Measurements from ENCODE around the gene KLLN. TPM values are rescaled to one million over a fixed set of nuclear protein-coding genes. Genes with fewer than 3 reads are reported as not detected.
"Not testable (repeated sequence)": the region's sequence is repeated elsewhere in the genome, so short reads cannot be mapped to it uniquely, and the experiment has no call there.

KLLN gene
- total and polyA plus RNA-seq, 12 donors, result 0.24 to 1.5 (median 0.82) TPM

DNA sequence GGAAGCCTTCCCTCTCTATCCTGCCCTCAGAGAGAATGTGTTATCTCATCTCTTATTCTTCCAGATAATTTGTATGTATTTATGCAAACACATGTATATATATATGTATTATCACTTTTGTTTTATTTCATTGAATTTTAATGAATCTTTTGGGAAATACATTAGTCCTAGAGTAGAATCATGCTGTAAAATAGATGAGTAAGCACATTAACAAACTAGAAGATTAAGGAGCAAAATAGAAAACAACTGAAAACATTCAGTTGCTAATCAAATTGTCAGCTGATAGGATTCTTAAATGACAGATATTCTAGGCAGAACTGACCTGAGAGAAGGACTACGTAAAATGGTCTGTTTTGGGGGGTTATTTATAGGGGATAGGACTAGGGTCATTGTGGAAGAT lies 11.2 kb downstream of the KLLN start:
- Histone ChIP-seq H3K4me1 (replicated peaks in 1 of 2) (no peaks in the 10 kb centered on the region), H3K36me3 (replicated peaks in 1 of 2) (no peaks in the 10 kb centered on the region), H3K27ac (no peak overlapping the region), H3K9me3 (replicated peaks in 1 of 3) (no peaks in the 10 kb centered on the region), H3K4me3 (no peak overlapping the region), H3K27me3 (no peaks in the 10 kb centered on the region)
- TF ChIP-seq POLR2A (IDR thresholded peaks at IDR 0.05), result no peak
- TF ChIP-seq, protein P1, sequence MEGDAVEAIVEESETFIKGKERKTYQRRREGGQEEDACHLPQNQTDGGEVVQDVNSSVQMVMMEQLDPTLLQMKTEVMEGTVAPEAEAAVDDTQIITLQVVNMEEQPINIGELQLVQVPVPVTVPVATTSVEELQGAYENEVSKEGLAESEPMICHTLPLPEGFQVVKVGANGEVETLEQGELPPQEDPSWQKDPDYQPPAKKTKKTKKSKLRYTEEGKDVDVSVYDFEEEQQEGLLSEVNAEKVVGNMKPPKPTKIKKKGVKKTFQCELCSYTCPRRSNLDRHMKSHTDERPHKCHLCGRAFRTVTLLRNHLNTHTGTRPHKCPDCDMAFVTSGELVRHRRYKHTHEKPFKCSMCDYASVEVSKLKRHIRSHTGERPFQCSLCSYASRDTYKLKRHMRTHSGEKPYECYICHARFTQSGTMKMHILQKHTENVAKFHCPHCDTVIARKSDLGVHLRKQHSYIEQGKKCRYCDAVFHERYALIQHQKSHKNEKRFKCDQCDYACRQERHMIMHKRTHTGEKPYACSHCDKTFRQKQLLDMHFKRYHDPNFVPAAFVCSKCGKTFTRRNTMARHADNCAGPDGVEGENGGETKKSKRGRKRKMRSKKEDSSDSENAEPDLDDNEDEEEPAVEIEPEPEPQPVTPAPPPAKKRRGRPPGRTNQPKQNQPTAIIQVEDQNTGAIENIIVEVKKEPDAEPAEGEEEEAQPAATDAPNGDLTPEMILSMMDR (IDR thresholded peaks at IDR 0.05), result no peak
- no peak for DNase-seq
- 81 to 100% (median 86%) methylated on average over 1 of the region's 1 CpG for WGBS, 4 donors
- intact Hi-C loops (cut with DNase I), result loop anchor here in 1 of 2 donors (5.0 kb wide), 2 partner anchors 260 to 700 kb away; no protein-coding TSS in a partner anchor

DNA sequence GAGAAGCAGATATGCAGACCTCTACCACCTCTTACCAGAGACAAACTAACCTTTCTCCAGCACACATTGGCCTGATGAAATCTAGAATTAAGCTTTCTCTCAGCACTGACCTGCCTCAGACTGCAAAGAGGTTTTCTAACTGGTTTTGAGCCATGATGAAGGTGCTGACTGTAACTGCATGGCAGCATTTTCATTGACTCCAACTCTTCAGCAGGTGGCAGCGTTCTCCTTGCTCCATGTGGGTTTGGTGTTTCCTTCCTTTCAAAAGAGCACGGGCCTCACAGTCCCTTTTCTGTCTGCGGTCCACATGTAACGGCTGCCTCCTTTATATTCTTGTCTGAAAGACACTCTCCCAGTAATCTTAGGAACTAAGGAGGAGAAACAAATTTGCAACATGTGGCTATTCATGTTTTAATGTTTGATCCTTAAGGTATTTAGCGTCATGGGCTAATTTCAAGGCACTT lies 12.6 kb downstream of the KLLN start:
- H3K27me3 ChIP-seq, result no peaks in the 10 kb centered on the region
- DNase-seq, result peak; percentile 55 to 87 (median 76)
- TF ChIP-seq POLR2A (IDR thresholded peaks at IDR 0.05), result no peak
- TF ChIP-seq, protein P1 (IDR thresholded peaks at IDR 0.05), result peak; percentile 44 to 76 (median 70)
- WGBS, 4 donors, result 19 to 21% (median 20%) methylated on average over 5 of the region's 5 CpGs
- no peak overlapping the region for H3K27ac ChIP-seq
- H3K4me3 ChIP-seq, result no peak overlapping the region
- H3K4me1 ChIP-seq (replicated peaks in 1 of 2), result no peaks in the 10 kb centered on the region
- H3K9me3 ChIP-seq (replicated peaks in 1 of 3), result no peaks in the 10 kb centered on the region
- no peaks in the 10 kb centered on the region for H3K36me3 ChIP-seq (replicated peaks in 1 of 2)
- intact Hi-C loops (cut with DNase I), result loop anchor here in 1 of 2 donors (5.0 kb wide), 2 partner anchors 262 to 702 kb away; no protein-coding TSS in a partner anchor

DNA sequence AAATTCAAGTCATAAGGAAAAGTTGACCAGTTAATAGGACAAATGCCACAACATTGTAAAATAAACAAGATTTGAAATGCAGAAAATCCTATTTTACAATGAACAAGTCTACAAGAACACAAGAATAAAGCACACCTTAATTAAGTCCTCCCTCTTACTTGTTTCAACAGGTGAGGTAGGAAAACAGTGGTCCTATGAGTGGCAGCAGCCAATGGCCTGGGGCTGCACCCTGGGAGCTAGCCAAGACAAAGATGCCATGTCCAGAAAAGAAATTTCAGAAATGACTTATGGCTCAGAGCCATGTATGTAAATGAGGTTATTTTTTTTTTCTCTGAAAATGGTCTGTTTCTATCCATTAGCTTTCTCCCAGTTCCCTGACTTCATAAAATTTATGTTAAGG lies 14.3 kb downstream of the KLLN start:
- Histone ChIP-seq H3K4me1 (replicated peaks in 1 of 2) (no peaks in the 10 kb centered on the region), H3K27me3 (no peaks in the 10 kb centered on the region), H3K4me3 (no peak overlapping the region), H3K27ac (no peak overlapping the region), H3K36me3 (replicated peaks in 1 of 2) (no peaks in the 10 kb centered on the region), H3K9me3 (replicated peaks in 1 of 3) (no peaks in the 10 kb centered on the region)
- no peak for DNase-seq
- no peak for TF ChIP-seq POLR2A (IDR thresholded peaks at IDR 0.05)
- TF ChIP-seq, protein P1 (IDR thresholded peaks at IDR 0.05), result no peak
- intact Hi-C loops (cut with DNase I), result loop anchor here in 1 of 2 donors (10.0 kb wide), 1 partner anchor 556 kb away; no protein-coding TSS in a partner anchor

GRCh38 chr10:87847550-87847949 lies 15.8 kb downstream of the KLLN start:
- Histone ChIP-seq H3K4me3 (no peak overlapping the region), H3K9me3 (replicated peaks in 1 of 3) (no peaks in the 10 kb centered on the region), H3K27ac (no peak overlapping the region), H3K36me3 (replicated peaks in 1 of 2) (no peaks in the 10 kb centered on the region), H3K27me3 (no peaks in the 10 kb centered on the region), H3K4me1 (replicated peaks in 1 of 2) (no peaks in the 10 kb centered on the region)
- TF ChIP-seq, protein P1 (IDR thresholded peaks at IDR 0.05), result no peak
- intact Hi-C loops (cut with DNase I), result loop anchor here in 1 of 2 donors (10.0 kb wide), 1 partner anchor 557 kb away; no protein-coding TSS in a partner anchor
- DNase-seq, result no peak

GRCh38 chr10:87846711-87847110 lies 16.6 kb downstream of the KLLN start:
- WGBS, 4 donors, result 90 to 91% (median 90%) methylated on average over 8 of the region's 8 CpGs

More at GRCh38 chr10:87846711-87847110, 16.6 kb downstream of the KLLN start:
- intact Hi-C loops (cut with DNase I), result loop anchor here in 1 of 2 donors (10.0 kb wide), 1 partner anchor 558 kb away; no protein-coding TSS in a partner anchor
- H3K4me3 ChIP-seq; DNase-seq; H3K27me3 ChIP-seq; H3K9me3 ChIP-seq (replicated peaks in 1 of 3); H3K36me3 ChIP-seq (replicated peaks in 1 of 2); H3K4me1 ChIP-seq (replicated peaks in 1 of 2); H3K27ac ChIP-seq: not testable (repeated sequence)

Measured in adrenal gland (tissue), 12 donors.